Measurements from ENCODE around the gene PTF1A. TPM values are rescaled to one million over a fixed set of nuclear protein-coding genes. Genes with fewer than 3 reads are reported as not detected.

Gene PTF1A
- total RNA-seq, 2 donors from 2014 or later: 48.3 to 138 TPM

DNA sequence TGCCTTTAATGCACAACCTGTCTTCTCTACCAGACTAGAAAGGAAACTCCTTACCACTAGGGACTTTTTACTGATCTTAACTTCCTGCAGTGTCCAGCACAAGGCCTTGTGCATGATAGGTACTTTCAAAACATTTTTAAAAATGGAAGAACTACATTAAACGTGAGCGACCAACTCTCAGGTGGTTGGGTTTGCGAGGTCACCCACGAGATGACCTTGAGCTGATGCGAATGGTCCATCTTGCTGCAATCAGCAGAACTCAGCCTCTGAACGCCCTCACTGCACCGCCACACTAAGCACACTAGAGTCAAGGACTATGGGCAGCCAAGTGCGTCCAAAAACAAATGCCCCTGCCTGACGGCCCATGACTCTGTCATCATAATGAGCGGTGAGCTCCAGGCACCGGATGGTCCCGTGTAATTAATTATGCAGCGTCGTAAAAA lies 34.9 kb upstream of the PTF1A start:
- WGBS, 2 donors: 28 to 32% methylated on average over 9 to 14 of the region's 14 CpGs
- H3K27ac ChIP-seq: no peak overlapping the region
- ATAC-seq (no peak), DNase-seq (no peak)
- peaks cover 28% of the 10 kb centered on the region for H3K4me1 ChIP-seq
- H3K27me3 ChIP-seq: no peaks in the 10 kb centered on the region
- no peaks in the 10 kb centered on the region for H3K36me3 ChIP-seq (replicated peaks in 1 of 2; ENCODE audit: insufficient read depth in 1 of 2, low read depth in 2 of 2)
- no peaks in the 10 kb centered on the region for H3K9me3 ChIP-seq
- H3K4me3 ChIP-seq: no peak overlapping the region
- TF ChIP-seq POLR2A (IDR thresholded peaks at IDR 0.05): no peak
- no peak for TF ChIP-seq CTCF (IDR thresholded peaks at IDR 0.05)
- intact Hi-C loops (cut with DNase I): loop anchor here (5.0 kb wide), 1 partner anchor 140 kb away; no protein-coding TSS in a partner anchor

GRCh38 chr10:23157691-23158369 lies 34.3 kb upstream of the PTF1A start:
- DNase-seq: peak in 3 of 4 donors; percentile 43 to 51 (median 44)
- no peaks in the 10 kb centered on the region for H3K36me3 ChIP-seq (replicated peaks in 1 of 2; ENCODE audit: insufficient read depth in 1 of 2, low read depth in 2 of 2)
- ATAC-seq: peak; percentile 73
- no peaks in the 10 kb centered on the region for H3K27me3 ChIP-seq
- 43 to 45% methylated on average over 12 of the region's 12 CpGs for WGBS, 2 donors
- H3K4me1 ChIP-seq: peaks cover 33% of the 10 kb centered on the region
- intact Hi-C loops (cut with DNase I): loop anchor here (5.0 kb wide), 1 partner anchor 139 kb away; no protein-coding TSS in a partner anchor
- peak overlapping the region in 1 of 4 donors; percentile 20 for H3K27ac ChIP-seq
- TF ChIP-seq POLR2A (IDR thresholded peaks at IDR 0.05): no peak
- TF ChIP-seq CTCF (IDR thresholded peaks at IDR 0.05): peak in 2 of 7 experiments; percentile 47 to 51
- no peaks in the 10 kb centered on the region for H3K9me3 ChIP-seq
- no peak overlapping the region for H3K4me3 ChIP-seq

DNA sequence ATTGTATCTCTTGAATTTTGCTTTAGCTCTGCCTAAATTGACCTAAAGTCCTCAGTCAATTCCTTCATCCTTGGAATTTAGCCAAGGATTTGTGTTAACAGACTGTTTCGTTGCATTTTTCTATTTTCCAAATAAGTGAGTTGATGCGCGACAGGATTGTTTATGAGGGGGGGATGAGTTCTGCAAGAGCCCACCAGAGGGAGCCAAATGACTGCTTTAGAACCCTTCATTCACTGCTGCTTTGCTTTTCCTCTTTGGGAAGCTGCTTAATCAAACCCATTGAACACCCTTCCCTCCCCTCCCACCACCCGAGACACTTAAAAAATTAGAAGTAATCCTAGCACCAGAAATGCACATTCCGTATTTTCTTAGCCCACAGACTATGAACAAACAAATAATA lies 33.7 kb upstream of the PTF1A start:
- H3K27me3 ChIP-seq: no peaks in the 10 kb centered on the region
- 2 to 3% methylated on average over 5 of the region's 5 CpGs for WGBS, 2 donors
- DNase-seq (peak; percentile 69 to 83 (median 73)), ATAC-seq (peak; percentile 85)
- H3K36me3 ChIP-seq (replicated peaks in 1 of 2; ENCODE audit: insufficient read depth in 1 of 2, low read depth in 2 of 2): no peaks in the 10 kb centered on the region
- H3K27ac ChIP-seq: peak overlapping the region in 1 of 4 donors; percentile 20
- TF ChIP-seq POLR2A (IDR thresholded peaks at IDR 0.05) (no peak), CTCF (IDR thresholded peaks at IDR 0.05) (peak; percentile 68 to 88 (median 87))
- peaks cover 36% of the 10 kb centered on the region for H3K4me1 ChIP-seq
- no peaks in the 10 kb centered on the region for H3K9me3 ChIP-seq
- intact Hi-C loops (cut with DNase I): loop anchor here (5.0 kb wide), 1 partner anchor 139 kb away; no protein-coding TSS in a partner anchor
- H3K4me3 ChIP-seq: no peak overlapping the region

GRCh38 chr10:23171232-23171876 lies 20.8 kb upstream of the PTF1A start:
- DNase-seq (peak; percentile 56 to 74 (median 67)), ATAC-seq (no peak)
- Histone ChIP-seq H3K27ac (no peak overlapping the region), H3K36me3 (replicated peaks in 1 of 2; ENCODE audit: insufficient read depth in 1 of 2, low read depth in 2 of 2) (no peaks in the 10 kb centered on the region), H3K4me1 (peaks cover 27% of the 10 kb centered on the region), H3K27me3 (no peaks in the 10 kb centered on the region), H3K4me3 (no peak overlapping the region), H3K9me3 (no peaks in the 10 kb centered on the region)
- TF ChIP-seq POLR2A (IDR thresholded peaks at IDR 0.05) (no peak), CTCF (IDR thresholded peaks at IDR 0.05) (no peak)
- intact Hi-C loops (cut with DNase I): no loop called here
- WGBS, 2 donors: 23 to 25% methylated on average over 25 to 26 of the region's 26 CpGs
